Lung (tissue), 12 donors: ENCODE measurements around the gene FOXI1. TPM values are rescaled to one million over a fixed set of nuclear protein-coding genes. Genes with fewer than 3 reads are reported as not detected.

Experiments used
- ATAC-seq: fragments of 200-7000 bp; cut with Tn5 transposase; one replicate; pipeline ENCODE4 v1.9.1; 2020; ENCODE audit warnings: moderate number of reproducible peaks; ENCODE audit not compliant: insufficient read depth, low FRiP score
- DNase-seq, 3 donors: peaks; one replicate each; pipeline ENCODE4 v3.0.0-alpha.2; 2013 to 2017
- H3K27ac ChIP-seq, 2 donors: one replicate each; pipeline ENCODE4 v1.5.1; 2013; ENCODE audit warnings: mild to moderate bottlenecking in 2 of 2, moderate library complexity in 2 of 2, control low read depth in 1 of 2, inconsistent platforms in 1 of 2, low read depth in 1 of 2, low read length in 1 of 2
- H3K27me3 ChIP-seq, 3 donors: one replicate each; pipeline ENCODE4 v1.5.1; 2013; ENCODE audit warnings: low read length in 2 of 3; ENCODE audit not compliant: control insufficient read depth in 3 of 3, insufficient read depth in 3 of 3
- H3K36me3 ChIP-seq, 4 donors: one replicate each; pipeline ENCODE4 v1.5.1; 2013; ENCODE audit warnings: low read length in 4 of 4, mild to moderate bottlenecking in 1 of 4, moderate library complexity in 1 of 4; ENCODE audit not compliant: control insufficient read depth in 4 of 4, insufficient read depth in 4 of 4
- H3K4me1 ChIP-seq, 5 donors: one replicate each; pipeline ENCODE4 v1.5.1; 2013; ENCODE audit warnings: low read length in 5 of 5, mild to moderate bottlenecking in 2 of 5, moderate library complexity in 1 of 5; ENCODE audit not compliant: control insufficient read depth in 5 of 5, insufficient read depth in 5 of 5
- H3K4me3 ChIP-seq: one replicate; pipeline ENCODE4 v1.5.1; 2013; ENCODE audit warnings: mild to moderate bottlenecking, control low read depth, moderate library complexity
- H3K9ac ChIP-seq, 2 donors: one replicate each; pipeline ENCODE4 v1.5.1; 2013; ENCODE audit warnings: low read length in 2 of 2, control low read depth in 1 of 2; ENCODE audit not compliant: insufficient read depth in 1 of 2
- H3K9me3 ChIP-seq, 4 donors: one replicate each; pipeline ENCODE4 v1.5.1; 2013; ENCODE audit warnings: low read length in 3 of 4, mild to moderate bottlenecking in 1 of 4, moderate library complexity in 1 of 4; ENCODE audit not compliant: control insufficient read depth in 4 of 4, insufficient read depth in 3 of 4
- WGBS, 2 donors: extraction: QIAGEN DNeasy Blood & Tissue Kit; methylation state at CpG; one replicate each; pipeline ENCODE4 v1.1.7; 2013; 5-methylcytosine and 5-hydroxymethylcytosine counted together
- polyA plus RNA-seq, 2 donors: library from polyadenylated mRNA; stranded (reverse); fragments of 200-250 nt; gene quantifications; one replicate each; pipeline ENCODE4 v1.2.1, GENCODE V29; 2013
- total RNA-seq, 2 donors: library from RNA; depleted of rRNA in 1 of 2; stranded (reverse); fragments of >200 nt in 1 of 2; gene quantifications; one replicate each; pipeline ENCODE4 v1.2.1, GENCODE V29; 2014 to 2021
- TF ChIP-seq, protein P1 (sequence below): IDR thresholded peaks from 2 replicates; pipeline ENCODE4 v1.5.1; 2012; ENCODE audit warnings: mild to moderate bottlenecking; ENCODE audit errors: control extremely low read depth, extremely low read depth
- donor health status: control.
- donor health status: control.
- donor health status: Bipolar disorder and iron deficiency.
- donor health status: healthy.
- donor health status: DM: yes; HTN: yes; CAD: no.

The FOXI1 gene
- total and polyA plus RNA-seq, 4 donors, result 0.05 to 0.10 TPM; not detected in 2

DNA sequence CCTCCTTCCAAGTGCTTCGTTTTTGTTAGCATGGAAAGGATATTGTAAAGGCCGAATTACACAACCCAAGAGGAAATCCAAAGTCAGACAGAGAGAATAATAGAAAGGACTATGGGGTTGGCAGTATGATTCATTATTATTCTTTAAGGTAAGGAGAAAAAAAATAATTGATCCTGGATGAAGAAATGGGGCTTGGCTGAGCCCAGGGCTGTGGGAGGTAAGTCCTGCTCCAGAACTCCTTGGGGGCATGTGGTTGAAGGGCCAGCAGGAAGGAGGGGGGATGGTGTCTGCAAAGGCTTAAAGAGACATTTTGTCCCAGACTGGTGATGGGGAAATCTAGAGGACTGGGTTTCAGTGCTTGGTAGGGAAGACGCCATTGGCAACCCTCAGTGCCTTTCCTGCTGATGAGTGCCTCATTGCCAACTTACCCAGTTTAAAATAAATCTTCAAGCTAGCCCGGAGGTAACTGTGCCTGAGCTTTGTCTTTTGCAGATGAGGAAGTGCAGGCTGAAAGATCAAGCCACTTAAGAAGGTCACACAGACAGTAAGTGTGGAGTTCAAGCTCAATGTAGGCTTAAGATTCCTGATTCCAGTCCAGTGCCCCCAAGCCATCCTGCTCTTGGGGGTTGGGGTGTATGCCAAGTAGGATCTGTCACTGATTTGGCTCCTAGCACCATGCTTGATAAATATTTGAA is 30.2 kb downstream of the FOXI1 start:
- H3K27ac ChIP-seq, result no peak overlapping the region
- H3K9me3 ChIP-seq, result peaks cover 0 to 4% (median under 1%) of the 10 kb centered on the region in 4 donors
- no peak overlapping the region for H3K4me3 ChIP-seq
- TF ChIP-seq, protein P1, sequence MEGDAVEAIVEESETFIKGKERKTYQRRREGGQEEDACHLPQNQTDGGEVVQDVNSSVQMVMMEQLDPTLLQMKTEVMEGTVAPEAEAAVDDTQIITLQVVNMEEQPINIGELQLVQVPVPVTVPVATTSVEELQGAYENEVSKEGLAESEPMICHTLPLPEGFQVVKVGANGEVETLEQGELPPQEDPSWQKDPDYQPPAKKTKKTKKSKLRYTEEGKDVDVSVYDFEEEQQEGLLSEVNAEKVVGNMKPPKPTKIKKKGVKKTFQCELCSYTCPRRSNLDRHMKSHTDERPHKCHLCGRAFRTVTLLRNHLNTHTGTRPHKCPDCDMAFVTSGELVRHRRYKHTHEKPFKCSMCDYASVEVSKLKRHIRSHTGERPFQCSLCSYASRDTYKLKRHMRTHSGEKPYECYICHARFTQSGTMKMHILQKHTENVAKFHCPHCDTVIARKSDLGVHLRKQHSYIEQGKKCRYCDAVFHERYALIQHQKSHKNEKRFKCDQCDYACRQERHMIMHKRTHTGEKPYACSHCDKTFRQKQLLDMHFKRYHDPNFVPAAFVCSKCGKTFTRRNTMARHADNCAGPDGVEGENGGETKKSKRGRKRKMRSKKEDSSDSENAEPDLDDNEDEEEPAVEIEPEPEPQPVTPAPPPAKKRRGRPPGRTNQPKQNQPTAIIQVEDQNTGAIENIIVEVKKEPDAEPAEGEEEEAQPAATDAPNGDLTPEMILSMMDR, result no peak
- H3K36me3 ChIP-seq, result no peaks in the 10 kb centered on the region
- peaks cover 0 to 1% (median 0%) of the 10 kb centered on the region in 5 donors for H3K4me1 ChIP-seq
- DNase-seq (no peak), ATAC-seq (no peak)
- WGBS, 2 donors, result 40 to 43% methylated on average over 4 of the region's 4 CpGs
- H3K9ac ChIP-seq, result no peak overlapping the region
- H3K27me3 ChIP-seq, result no peaks in the 10 kb centered on the region

DNA sequence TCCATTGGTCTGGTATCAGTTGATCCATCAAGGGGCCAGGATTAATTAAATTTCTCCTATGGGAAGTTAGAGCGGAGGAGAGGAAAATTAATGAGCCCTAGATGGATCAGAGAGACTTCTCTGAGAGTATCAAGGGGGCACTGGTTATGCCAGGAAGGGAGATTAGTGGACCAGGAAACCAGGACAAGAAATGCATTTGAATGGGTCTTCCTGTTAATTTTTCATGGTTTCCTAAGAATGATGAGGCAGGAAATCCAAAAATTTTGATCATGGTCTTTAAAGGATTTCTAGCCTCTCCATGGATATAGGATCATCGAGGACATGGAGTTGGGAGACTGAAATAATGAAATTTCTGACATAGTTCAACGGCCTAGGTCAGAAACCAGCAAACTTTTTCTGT is 30.8 kb downstream of the FOXI1 start:
- TF ChIP-seq, protein P1, result no peak
- H3K27ac ChIP-seq, result no peak overlapping the region
- DNase-seq, result no peak
- H3K27me3 ChIP-seq, result no peaks in the 10 kb centered on the region
- H3K9me3 ChIP-seq, result peaks cover 0 to 4% (median under 1%) of the 10 kb centered on the region in 4 donors
- 67 to 74% methylated on average over 3 of the region's 3 CpGs for WGBS, 2 donors
- no peak overlapping the region for H3K9ac ChIP-seq
- H3K4me3 ChIP-seq, result no peak overlapping the region
- no peak for ATAC-seq
- H3K4me1 ChIP-seq, result peaks cover 0 to 1% (median 0%) of the 10 kb centered on the region in 5 donors
- no peaks in the 10 kb centered on the region for H3K36me3 ChIP-seq

DNA sequence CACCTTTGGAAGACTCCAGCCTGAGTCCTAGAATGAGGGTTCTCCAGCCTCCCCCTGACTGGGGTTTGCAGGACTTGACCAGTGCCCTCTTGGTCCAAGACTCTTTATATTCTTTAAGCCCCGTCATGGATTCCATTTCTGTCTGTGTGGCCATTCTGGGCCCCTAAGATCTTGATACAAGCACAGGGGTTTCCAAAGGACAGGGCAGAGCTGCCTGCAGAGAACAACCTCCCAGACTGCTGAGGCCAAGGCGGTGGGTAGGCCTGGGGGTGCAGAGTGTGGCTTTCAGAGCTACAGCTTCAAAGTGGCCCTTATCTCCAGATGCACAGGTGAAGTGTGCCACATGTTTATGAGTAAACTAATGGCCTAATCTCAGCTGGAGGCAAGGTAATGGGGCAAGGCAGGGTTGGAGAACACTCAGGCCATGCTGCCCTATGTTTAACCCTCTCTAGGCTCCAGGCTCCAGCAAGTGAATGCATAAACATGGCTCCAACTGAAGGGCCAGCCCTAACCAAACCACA is 32.1 kb downstream of the FOXI1 start:
- no peak for DNase-seq
- H3K4me3 ChIP-seq, result no peak overlapping the region
- TF ChIP-seq, protein P1, result no peak
- H3K4me1 ChIP-seq, result peaks cover 0 to 1% (median 0%) of the 10 kb centered on the region in 5 donors
- no peak overlapping the region for H3K9ac ChIP-seq
- peaks cover 0 to 1% (median 0%) of the 10 kb centered on the region in 4 donors for H3K9me3 ChIP-seq
- ATAC-seq, result no peak
- no peak overlapping the region for H3K27ac ChIP-seq
- no peaks in the 10 kb centered on the region for H3K27me3 ChIP-seq
- WGBS, 2 donors, result 87 to 96% methylated on average over 2 of the region's 2 CpGs
- no peaks in the 10 kb centered on the region for H3K36me3 ChIP-seq
